ENCODE results near the gene SERPINH1.
A peak's percentile ranks its signal among the peaks of the same experiment; 100 is the strongest.

The SERPINH1 gene

DNA sequence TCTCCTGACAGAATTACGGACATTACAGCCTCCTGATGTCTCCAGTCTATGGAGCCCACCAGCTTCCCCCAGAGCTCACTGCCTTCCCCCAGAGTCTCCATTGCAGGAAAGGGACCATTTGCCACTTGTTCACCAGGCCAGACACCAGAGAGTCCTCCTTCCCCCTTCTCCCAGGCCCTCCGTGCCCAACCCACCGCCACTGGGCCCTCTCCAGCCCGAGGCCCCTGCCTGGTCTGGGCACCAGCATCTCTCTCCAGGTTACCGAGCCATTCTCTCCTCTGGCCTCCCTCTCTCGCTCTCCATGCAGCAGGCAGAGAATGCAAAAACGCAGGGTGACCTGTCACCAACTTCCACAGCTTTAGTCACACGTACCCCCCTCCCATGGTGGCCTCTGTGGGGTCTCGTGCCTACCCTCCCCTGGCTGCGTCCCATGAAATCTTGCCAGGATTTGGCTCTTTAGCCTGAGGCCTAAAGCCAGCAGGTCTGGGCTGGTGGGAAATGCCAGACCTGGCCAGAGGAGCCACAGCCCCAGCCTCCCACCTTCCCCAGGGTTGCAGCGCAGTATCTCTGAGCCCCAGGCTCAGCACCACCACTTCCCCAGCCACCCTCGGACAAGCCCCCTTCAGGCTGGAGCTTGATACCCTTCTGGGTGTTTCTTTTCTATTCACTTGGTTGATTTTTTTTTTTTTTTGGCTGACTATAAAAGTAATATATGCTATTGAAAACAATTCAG is 6.8 kb upstream of the SERPINH1 start:
- no peak overlapping the region for H3K4me3 ChIP-seq (ENCODE audit: low read length)
- TF ChIP-seq, protein P1, sequence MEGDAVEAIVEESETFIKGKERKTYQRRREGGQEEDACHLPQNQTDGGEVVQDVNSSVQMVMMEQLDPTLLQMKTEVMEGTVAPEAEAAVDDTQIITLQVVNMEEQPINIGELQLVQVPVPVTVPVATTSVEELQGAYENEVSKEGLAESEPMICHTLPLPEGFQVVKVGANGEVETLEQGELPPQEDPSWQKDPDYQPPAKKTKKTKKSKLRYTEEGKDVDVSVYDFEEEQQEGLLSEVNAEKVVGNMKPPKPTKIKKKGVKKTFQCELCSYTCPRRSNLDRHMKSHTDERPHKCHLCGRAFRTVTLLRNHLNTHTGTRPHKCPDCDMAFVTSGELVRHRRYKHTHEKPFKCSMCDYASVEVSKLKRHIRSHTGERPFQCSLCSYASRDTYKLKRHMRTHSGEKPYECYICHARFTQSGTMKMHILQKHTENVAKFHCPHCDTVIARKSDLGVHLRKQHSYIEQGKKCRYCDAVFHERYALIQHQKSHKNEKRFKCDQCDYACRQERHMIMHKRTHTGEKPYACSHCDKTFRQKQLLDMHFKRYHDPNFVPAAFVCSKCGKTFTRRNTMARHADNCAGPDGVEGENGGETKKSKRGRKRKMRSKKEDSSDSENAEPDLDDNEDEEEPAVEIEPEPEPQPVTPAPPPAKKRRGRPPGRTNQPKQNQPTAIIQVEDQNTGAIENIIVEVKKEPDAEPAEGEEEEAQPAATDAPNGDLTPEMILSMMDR (IDR thresholded peaks at IDR 0.05; ENCODE audit: insufficient read depth, low read depth, low read length, missing control alignments) = no peak
- no peak for DNase-seq (ENCODE audit: low read depth)

DNA sequence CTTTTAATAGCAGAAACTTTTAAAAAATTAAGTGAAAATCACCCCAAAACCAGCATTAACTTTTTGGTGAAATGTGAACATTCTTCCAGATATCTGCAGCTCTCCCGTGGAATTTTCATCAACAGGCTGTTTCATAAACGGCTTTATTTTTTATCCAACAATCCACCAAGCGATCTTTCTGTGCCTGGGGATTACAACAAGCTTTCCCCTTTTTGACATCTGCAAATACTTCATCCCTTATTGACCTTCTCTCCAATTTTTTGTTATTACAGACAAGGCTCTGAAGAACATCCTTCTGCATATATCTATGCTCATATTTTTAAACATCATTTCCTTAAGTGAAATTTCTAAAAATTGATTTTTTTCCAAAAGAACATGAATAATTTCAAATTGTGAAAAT is 5.8 kb upstream of the SERPINH1 start:
- no peak for DNase-seq (ENCODE audit: low read depth)
- TF ChIP-seq, protein P1 (IDR thresholded peaks at IDR 0.05; ENCODE audit: insufficient read depth, low read depth, low read length, missing control alignments) = no peak
- H3K4me3 ChIP-seq (ENCODE audit: low read length) = no peak overlapping the region

DNA sequence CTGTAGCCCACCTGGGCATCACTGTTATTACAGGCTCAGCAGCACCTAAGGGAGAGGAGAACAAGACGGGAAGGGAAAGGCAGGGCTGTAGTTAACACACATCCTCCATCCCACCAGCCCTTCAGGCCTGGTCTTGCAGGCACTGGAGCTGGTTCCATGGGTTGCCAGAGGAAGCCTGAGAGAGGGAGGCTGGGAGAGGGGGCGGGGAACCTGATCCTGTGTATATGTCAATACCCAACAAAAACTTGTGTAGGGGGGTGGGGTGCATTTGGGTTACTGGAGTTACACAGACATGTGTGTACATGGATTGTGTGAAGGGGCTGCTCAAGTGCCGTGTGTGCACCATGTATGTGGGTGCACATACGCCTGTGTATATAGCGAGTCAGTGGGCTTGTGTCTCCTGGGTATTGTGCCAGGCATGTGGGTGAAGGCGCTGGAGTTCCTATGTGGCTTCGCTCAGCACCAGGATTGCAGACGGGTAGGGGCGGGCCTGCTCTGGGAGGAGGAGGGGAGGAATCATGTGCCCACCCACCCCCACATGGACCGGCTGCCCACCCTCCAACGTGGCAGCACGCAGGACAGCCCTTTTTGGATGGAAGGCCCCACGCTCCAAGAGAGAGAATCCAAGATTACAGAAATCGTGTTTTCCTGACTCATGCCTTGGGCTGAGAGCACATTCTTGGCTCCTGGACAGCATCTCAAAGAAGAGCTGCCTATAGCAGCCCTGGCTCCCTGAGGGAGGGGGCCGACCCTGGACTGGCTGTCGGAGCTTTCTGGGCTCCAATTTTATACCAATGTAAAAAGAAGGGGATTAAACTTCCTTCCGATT is 4.2 kb upstream of the SERPINH1 start:
- peak; percentile 57 for DNase-seq (ENCODE audit: low read depth)
- TF ChIP-seq, protein P1 (IDR thresholded peaks at IDR 0.05; ENCODE audit: insufficient read depth, low read depth, low read length, missing control alignments) = no peak
- no peak overlapping the region for H3K4me3 ChIP-seq (ENCODE audit: low read length)

DNA sequence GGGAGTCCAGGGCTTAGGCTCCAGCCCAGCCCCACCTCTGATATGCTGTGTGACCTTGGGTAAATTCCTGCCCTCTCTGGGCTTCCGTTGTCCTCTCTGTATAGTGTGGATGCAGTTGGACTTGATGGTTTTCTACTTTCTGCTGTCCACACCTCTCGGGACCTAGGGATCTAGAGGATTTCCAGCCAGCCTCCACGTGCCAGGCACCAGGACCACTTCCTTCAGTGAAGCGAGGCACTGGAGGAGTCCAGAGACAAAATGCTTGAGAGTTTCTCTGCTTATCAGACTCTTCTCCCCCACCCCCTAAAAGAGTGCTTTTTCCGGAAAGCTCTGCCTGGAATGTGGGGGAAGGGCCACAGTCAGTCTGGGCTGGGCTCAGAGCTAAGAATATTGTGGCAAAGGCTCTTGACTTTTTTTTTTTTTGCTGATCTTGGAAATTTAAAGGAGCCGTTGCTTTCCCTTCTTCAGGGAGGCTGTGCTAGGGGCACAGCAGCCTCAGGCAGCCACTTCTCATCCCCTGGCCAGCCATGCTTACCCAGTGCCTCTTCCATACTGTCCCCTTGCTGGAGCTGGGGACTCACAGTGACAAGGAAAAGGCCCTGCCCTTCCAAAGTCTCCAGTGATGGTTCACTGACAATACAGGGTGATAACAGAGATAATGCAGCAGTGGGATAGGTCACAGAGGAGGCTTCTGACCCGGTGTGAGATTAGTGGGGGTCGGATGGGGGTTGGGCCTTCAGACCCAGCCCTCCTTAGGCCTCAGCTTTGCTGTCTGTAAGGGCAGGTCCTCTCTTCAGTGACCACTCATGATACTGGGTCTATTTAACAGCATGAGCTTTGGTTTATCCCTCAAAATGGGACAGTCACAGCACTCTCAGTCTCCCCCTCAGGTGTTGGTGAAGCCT is 2.9 kb upstream of the SERPINH1 start:
- DNase-seq (ENCODE audit: low read depth) = no peak
- H3K4me3 ChIP-seq (ENCODE audit: low read length) = no peak overlapping the region
- TF ChIP-seq, protein P1 (IDR thresholded peaks at IDR 0.05; ENCODE audit: insufficient read depth, low read depth, low read length, missing control alignments) = no peak

DNA sequence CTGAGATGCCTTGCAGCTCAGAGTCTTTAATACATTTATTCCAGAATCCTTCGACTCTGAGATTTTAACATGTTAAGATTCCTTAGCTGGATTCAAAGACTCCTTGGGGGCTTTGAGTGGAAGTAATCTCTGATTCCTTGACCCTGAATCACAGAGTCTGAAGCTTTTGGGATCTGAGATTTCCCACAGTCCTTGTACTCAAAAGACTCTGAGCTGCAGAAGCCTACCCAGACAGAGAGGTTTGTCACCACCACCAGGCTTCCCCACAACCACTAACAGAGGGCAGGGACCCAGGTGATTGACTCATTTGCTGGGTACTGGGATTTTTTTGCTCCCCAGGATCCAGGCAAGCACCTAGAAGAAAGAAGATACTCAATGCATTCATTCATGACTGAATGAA is 1.4 kb upstream of the SERPINH1 start:
- DNase-seq (ENCODE audit: low read depth) = no peak
- no peak overlapping the region for H3K4me3 ChIP-seq (ENCODE audit: low read length)
- TF ChIP-seq, protein P1 (IDR thresholded peaks at IDR 0.05; ENCODE audit: insufficient read depth, low read depth, low read length, missing control alignments) = no peak

DNA sequence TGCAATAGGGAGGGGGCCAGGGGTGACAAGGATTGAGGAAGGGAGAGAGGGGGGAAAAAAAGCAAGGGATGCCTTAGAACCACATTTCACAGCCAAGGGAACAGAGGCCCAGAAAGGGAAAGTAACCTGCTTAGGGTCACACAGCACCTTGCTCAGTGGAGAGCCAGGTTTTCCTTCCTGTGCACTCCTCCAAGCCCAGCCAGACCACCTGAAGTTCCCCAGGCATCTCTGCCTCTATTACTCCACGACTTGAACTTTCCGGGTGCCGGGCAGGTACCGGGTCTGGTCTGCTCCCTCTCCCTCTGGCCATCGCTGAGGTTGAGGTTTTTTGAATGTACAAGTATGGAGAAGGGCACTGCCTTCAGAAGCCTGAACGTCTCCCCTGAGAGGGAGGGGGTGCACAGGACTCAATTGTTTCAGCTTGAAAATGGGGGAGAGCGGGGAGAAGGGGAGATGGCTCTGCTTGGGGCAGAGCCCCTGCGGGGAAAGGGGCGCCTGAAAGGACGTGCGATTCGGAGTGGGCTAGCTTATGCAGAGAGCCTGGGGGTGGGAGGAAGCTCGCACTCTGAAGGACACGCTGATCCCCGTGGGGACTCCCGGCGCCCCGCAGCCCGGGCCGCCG is 516 bp upstream of the SERPINH1 start:
- TF ChIP-seq, protein P1 (IDR thresholded peaks at IDR 0.05; ENCODE audit: insufficient read depth, low read depth, low read length, missing control alignments) = no peak
- H3K4me3 ChIP-seq (ENCODE audit: low read length) = peak overlapping the region; percentile 79
- no peak for DNase-seq (ENCODE audit: low read depth)

Data from epithelial cell of esophagus (primary cell).